Uterus (tissue), 4 donors: ENCODE data around the gene CLEC4F. TPM values are rescaled to one million over a fixed set of nuclear protein-coding genes. Genes with fewer than 3 reads are reported as not detected.
"Not testable (repeated sequence)": the region's sequence is repeated elsewhere in the genome, so short reads cannot be mapped to it uniquely, and the experiment has no call there.

Experiments used
- DNase-seq, 2 donors: peaks; one replicate each; pipeline ENCODE4 v3.0.0-alpha.2; 2019 to 2020
- H3K27ac ChIP-seq, 2 donors: fragments of 200-600 bp; sonication (generic); 1 replicate in 1 of 2; 2 replicates in 1 of 2; pipeline ENCODE4 v1.5.1; 2016 to 2018
- H3K27me3 ChIP-seq, 2 donors: fragments of 200-600 bp; sonication (generic); one replicate each; pipeline ENCODE4 v1.5.1; 2018 to 2019; ENCODE audit warnings: control low read depth in 1 of 2
- H3K36me3 ChIP-seq, 2 donors: fragments of 200-600 bp; sonication (generic); one replicate each; pipeline ENCODE4 v1.5.1; 2019; ENCODE audit warnings: control low read depth in 1 of 2
- H3K4me1 ChIP-seq, 2 donors: fragments of 200-600 bp; sonication (generic); one replicate each; pipeline ENCODE4 v1.5.1; 2018 to 2019; ENCODE audit warnings: control low read depth in 1 of 2
- H3K4me3 ChIP-seq, 2 donors: fragments of 200-600 bp; sonication (generic); 1 replicate in 1 of 2; 2 replicates in 1 of 2; pipeline ENCODE4 v1.5.1; 2018 to 2019; ENCODE audit warnings: mild to moderate bottlenecking in 1 of 2
- H3K9me3 ChIP-seq, 2 donors: fragments of 200-600 bp; sonication (generic); one replicate each; pipeline ENCODE4 v1.5.1; 2019; ENCODE audit warnings: control low read depth in 1 of 2
- CTCF ChIP-seq, 4 experiments: fragments of 200-600 bp in 2 of 4; fragments of 450-650 bp in 2 of 4; sonication (generic) in 2 of 4; IDR thresholded peaks; one replicate each; pipeline ENCODE4 v1.5.1; 2016 to 2019; ENCODE audit warnings: antibody characterized with exemption in 4 of 4, mild to moderate bottlenecking in 2 of 4, moderate library complexity in 1 of 4
- POLR2A ChIP-seq, 2 donors: fragments of 450-650 bp; IDR thresholded peaks; one replicate each; pipeline ENCODE4 v1.6.1; 2016; ENCODE audit warnings: antibody characterized with exemption in 2 of 2, mild to moderate bottlenecking in 1 of 2, moderate library complexity in 1 of 2
- intact Hi-C: fragments of 100-400 bp; cut with DNase I; formaldehyde crosslinking; loops from one replicate; pipeline ENCODE4 v1.15.1; 2023; ENCODE audit warnings: low total_unique reads
- total RNA-seq, 4 donors: library from RNA; depleted of rRNA in 3 of 4; stranded (reverse); fragments of >200 nt in 3 of 4; gene quantifications; one replicate each; pipeline versions ENCODE4 v1.1.0 to v1.2.4, GENCODE V29; 2014 to 2023
- donor health status: DM: yes; HTN: yes; CAD: no.

Gene CLEC4F
- total RNA-seq, 4 donors from 2014 or later: 2.4 to 5.0 (median 2.6) TPM; not detected in 1

GRCh38 chr2:70807102-70807827 lies 13.1 kb downstream of the CLEC4F start:
- intact Hi-C loops: no loop called here
- Histone ChIP-seq H3K27ac (no peak overlapping the region), H3K36me3 (no peaks in the 10 kb centered on the region), H3K4me3 (no peak overlapping the region), H3K4me1 (no peaks in the 10 kb centered on the region), H3K27me3 (no peaks in the 10 kb centered on the region), H3K9me3 (no peaks in the 10 kb centered on the region)
- TF ChIP-seq POLR2A (IDR thresholded peaks at IDR 0.05) (no peak), CTCF (IDR thresholded peaks at IDR 0.05) (no peak)
- no peak for DNase-seq

GRCh38 chr2:70806620-70807019 lies 13.8 kb downstream of the CLEC4F start:
- no peak overlapping the region for H3K4me3 ChIP-seq
- no peak overlapping the region for H3K27ac ChIP-seq
- H3K4me1 ChIP-seq: no peaks in the 10 kb centered on the region
- intact Hi-C loops: no loop called here
- no peaks in the 10 kb centered on the region for H3K36me3 ChIP-seq
- H3K27me3 ChIP-seq: no peaks in the 10 kb centered on the region
- H3K9me3 ChIP-seq: no peaks in the 10 kb centered on the region
- TF ChIP-seq CTCF (IDR thresholded peaks at IDR 0.05): no peak
- TF ChIP-seq POLR2A (IDR thresholded peaks at IDR 0.05): no peak
- DNase-seq: no peak

GRCh38 chr2:70806013-70806412 lies 14.4 kb downstream of the CLEC4F start:
- H3K27ac ChIP-seq: no peak overlapping the region
- H3K4me1 ChIP-seq: no peaks in the 10 kb centered on the region
- no peaks in the 10 kb centered on the region for H3K36me3 ChIP-seq
- DNase-seq: no peak
- no peaks in the 10 kb centered on the region for H3K9me3 ChIP-seq
- intact Hi-C loops: no loop called here
- H3K27me3 ChIP-seq: no peaks in the 10 kb centered on the region
- H3K4me3 ChIP-seq: no peak overlapping the region
- no peak for TF ChIP-seq POLR2A (IDR thresholded peaks at IDR 0.05)
- no peak for TF ChIP-seq CTCF (IDR thresholded peaks at IDR 0.05)

- no peaks in the 10 kb centered on the region for H3K27me3 ChIP-seq
- no peaks in the 10 kb centered on the region for H3K36me3 ChIP-seq
- TF ChIP-seq POLR2A (IDR thresholded peaks at IDR 0.05): no peak
- no peak for TF ChIP-seq CTCF (IDR thresholded peaks at IDR 0.05)
- no peaks in the 10 kb centered on the region for H3K9me3 ChIP-seq
- H3K4me3 ChIP-seq: no peak overlapping the region
- intact Hi-C loops: no loop called here
- DNase-seq: no peak
- H3K27ac ChIP-seq: no peak overlapping the region
- H3K4me1 ChIP-seq: no peaks in the 10 kb centered on the region
Measured at GRCh38 chr2:70801607-70802263, 18.7 kb downstream of the CLEC4F start.

GRCh38 chr2:70799706-70800105 lies 20.7 kb downstream of the CLEC4F start:
- Histone ChIP-seq H3K4me3 (no peak overlapping the region), H3K27ac (no peak overlapping the region), H3K9me3 (no peaks in the 10 kb centered on the region), H3K4me1 (no peaks in the 10 kb centered on the region), H3K27me3 (no peaks in the 10 kb centered on the region), H3K36me3 (no peaks in the 10 kb centered on the region)
- intact Hi-C loops: no loop called here
- TF ChIP-seq POLR2A (IDR thresholded peaks at IDR 0.05) (no peak), CTCF (IDR thresholded peaks at IDR 0.05) (no peak)
- DNase-seq: no peak

- H3K9me3 ChIP-seq, H3K36me3 ChIP-seq, H3K27me3 ChIP-seq, intact Hi-C loops, DNase-seq, H3K4me1 ChIP-seq, H3K27ac ChIP-seq, H3K4me3 ChIP-seq: not testable (repeated sequence)
Measured at GRCh38 chr2:70797996-70798395, 22.4 kb downstream of the CLEC4F start.
